ENCODE results near the gene TRRAP.
"Not testable (repeated sequence)": the region's sequence is repeated elsewhere in the genome, so short reads cannot be mapped to it uniquely, and the experiment has no call there.

Gene TRRAP

DNA sequence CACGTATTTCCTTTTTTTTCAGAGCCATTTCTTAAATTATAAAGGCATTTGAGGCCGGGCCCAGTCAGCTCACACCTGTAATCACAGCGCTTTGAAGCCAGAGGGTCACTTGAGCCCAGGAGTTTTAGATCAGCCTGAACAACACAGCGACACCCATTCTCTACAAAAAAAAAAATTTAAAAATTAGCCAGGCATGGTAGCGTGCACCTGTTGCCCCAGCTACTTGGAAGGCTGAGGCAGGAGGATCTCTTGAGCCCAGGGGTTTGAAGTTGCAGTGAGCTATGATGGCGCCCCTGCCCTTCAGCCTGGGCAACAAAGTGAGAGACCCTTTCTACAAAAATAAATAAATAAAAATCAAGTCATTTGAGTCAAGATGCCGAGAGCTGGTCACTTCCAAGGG, 11.6 kb upstream of the TRRAP start:
- DNase-seq, result no peak

DNA sequence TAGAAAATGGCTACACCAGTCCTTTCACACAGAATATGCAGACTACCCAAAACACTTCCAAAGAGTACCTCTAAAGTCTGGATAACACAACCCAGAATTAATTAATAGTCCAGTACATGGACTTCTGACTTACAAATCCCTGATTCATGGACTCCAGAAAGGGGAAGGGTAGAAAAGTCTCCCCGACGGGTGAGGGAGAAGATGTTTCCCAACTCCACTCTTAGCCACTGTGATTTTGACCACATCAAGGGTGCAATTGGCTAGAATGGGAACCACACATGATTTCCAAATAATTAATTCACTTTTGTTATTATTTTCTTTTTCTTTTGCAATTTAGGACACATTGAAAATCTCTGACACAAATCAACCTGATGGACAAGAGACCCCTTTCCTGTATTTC, 9.9 kb upstream of the TRRAP start:
- DNase-seq, result no peak

DNA sequence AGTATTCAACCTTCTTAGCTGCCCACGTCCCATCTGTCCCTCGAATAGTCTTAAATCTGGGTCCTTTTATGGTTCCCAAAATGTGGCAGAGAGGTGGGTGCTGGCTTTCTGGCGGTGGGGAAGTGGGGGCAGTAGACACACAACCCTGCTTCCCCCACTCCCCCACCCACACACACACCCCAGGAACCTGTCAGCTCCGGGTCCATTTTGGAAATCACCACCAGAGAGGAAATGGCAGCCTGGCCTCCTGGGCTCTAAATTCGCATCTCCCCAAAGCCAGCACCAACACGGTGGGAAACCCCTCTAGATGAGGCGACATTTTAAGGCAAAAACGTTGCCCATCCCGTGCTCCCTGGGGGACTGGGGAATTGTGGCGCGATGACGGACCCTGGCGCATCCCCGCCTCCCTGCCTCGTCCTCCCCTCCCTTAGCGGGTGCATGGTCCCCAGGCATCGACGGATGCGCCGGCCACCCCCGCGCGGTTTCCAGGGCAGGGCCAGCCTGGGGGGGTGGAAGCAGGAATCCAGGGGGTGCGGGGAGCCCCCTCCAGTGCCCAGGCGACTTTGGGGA, 9.2 kb upstream of the TRRAP start:
- no peak for DNase-seq

- DNase-seq, result peak; percentile 73
Observed at GRCh38 chr7:98869597-98870120, 8.7 kb upstream of the TRRAP start, which contains the start of gene TMEM130. TMEM130 (minus strand) TSS chr7:98870014; CDS start chr7:98869861, 153 bp downstream.

DNA sequence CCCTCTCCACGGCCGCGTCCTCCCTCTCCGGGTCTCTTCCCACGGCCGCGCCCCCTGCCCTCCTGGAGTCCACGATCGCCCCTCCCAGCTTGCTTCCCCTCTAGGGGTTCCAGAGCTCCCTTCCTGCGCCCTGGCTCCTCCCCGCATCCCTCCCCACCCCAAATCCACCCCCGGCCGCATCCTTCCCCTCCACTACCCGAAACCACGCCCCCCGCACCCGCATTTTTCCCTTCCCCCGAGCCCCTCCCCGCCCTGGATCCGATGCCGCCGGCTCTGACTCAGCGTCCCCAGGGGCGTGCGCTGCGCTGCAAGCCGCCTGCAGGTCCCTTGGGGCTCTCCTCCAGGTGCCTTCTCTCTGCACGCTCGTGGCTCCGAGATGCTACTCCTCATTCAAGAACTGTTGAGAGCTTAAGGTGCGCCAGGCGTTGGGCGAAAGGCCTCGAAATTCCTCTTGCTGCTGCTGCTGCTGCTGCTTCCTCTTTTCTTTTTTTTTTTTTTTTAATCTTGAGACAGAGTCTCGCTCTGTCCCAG, 8.1 kb upstream of the TRRAP start:
- DNase-seq, result peak; percentile 69

DNA sequence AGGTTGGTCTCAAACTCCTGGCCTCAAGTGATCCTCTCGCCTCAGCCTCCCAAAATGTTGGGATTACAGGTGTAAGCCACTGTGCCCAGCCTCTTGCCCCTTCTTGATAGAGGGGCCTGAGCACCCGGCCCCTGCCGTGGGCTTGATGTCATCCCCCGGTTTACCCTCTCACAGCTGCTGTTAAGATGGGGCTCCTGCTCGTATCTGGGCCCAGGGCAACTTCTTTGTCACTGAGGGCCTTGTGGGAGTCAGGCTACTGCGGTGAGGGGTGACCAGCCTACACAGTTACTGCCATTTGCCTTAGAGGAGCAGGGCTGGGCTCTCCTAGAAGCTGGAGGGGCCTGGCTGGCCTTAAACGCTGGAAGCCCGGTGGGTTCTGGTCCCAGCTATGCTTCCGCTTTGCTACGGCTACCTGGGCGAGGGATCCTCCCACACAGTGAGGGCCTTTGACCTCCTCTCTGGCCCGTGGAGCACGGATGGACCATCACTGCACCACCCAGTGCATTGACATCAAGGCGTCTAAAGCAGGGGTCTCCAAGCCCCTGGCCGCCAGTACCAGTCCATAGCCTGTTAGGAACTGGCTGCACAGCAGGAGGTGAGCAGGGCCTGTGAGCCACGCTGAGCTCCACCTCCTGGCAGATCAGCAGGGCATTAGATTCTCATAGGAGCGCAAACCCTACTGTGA, 7.4 kb upstream of the TRRAP start:
- DNase-seq, result peak; percentile 23

DNA sequence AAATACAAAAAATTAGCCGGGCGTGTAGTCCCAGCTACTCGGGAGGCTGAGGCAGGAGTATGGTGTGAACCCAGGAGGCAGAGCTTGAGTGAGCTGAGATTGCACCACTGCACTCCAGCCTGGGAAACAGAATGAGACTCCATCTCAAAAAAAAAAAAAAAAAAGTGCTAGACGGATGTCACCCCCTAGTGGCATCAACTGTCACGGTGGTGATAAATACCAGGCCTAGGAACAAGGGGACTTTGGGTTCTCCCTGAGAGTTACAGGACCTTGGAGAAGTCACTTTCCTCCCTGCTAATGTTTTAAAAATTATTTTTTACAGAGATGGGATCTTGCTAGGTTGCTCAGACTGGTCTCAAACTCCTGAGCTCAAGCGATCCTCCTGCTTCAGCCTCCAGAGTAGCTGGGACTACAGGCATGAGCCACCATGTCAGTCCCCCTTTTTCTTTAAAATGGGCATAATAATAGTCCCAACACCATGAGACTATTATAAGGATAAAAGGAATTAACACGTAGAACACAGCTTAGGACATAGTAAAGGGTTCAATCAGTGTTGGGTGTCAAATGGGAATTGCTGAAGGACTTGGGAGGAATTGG, 5.9 kb upstream of the TRRAP start:
- no peak for DNase-seq

DNA sequence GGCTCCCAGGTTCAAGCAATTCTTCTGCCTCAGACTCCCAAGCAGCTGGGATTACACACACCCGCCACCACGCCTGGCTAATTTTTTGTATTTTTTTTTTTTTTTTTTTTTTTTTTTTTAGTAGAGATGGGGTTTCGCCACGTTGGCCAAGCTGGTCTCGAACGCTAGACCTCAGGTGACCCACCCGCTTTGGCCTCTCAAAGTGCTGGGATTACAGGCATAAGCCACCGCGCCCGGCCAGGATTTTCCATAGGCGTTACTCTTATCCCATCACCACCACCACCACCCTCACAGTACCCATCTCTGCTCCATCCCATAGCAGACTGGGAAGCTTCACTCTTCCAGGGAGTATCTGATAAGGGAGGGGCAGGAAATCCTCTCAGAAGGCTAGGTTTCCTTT, 4.7 kb upstream of the TRRAP start:
- DNase-seq, result not testable (repeated sequence)

DNA sequence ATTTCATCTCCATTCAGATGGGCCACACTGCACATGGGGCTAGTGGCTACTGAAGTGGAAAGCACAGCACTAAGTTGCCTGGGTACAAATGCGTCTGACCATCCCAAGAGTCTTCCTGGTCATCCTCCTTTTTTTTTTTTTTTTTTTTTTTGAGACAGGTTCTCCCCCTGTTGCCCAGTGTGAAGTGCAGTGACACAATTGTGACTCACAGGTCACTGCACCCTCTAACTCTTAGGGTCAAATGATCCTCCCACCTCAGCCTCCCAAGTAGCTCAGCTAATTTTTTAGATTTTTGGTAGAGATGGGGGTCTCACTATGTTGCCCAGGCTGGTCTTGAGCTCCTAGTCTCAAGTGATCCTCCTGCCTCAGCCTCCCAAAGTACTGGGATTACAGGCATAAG, 3.4 kb upstream of the TRRAP start:
- DNase-seq, result no peak

- DNase-seq, result no peak
Observed at GRCh38 chr7:98875501-98875900, 2.8 kb upstream of the TRRAP start.

DNA sequence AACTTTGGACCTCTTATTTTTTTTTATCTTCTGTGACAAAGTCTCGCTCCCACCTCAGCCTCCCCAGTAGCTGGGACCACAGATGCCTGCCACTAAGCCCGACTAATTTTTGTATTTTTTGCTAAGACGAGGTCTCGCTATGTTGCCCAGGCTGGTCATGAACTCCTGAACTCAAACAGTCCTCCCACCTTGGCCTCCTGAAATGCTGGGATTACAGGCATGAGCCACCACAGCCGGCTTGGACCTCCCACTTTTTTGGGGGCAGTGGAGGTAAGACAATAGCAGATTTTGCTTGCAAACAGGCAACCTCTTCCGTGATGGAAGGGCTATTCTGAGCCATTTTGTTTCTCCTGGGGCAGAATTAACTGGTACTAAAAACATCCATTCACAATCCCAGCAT, 1.2 kb upstream of the TRRAP start:
- no peak for DNase-seq

GRCh38 chr7:98877692-98878364, 504 bp upstream of the TRRAP start:
- no peak for DNase-seq

- no peak for DNase-seq
Observed at GRCh38 chr7:98879198-98879978, 1.1 kb downstream of the TRRAP start.

DNA sequence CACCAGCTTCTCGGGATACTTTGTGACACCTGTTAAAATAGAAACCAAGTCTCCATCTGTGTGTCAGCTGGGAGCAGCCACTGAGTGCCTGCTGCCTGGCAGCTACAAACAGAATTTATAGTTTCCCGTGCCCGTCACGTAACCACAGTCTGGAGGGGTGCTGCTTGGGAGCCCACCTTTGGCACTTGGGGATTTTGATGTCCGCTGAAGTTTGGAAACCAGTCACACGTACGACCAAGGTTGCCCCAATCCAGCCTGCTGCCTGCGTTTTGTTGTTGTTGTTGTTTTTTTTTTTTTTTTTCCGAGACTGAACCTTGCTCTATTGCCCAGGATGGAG, 1.6 kb downstream of the TRRAP start:
- DNase-seq, result no peak

DNA sequence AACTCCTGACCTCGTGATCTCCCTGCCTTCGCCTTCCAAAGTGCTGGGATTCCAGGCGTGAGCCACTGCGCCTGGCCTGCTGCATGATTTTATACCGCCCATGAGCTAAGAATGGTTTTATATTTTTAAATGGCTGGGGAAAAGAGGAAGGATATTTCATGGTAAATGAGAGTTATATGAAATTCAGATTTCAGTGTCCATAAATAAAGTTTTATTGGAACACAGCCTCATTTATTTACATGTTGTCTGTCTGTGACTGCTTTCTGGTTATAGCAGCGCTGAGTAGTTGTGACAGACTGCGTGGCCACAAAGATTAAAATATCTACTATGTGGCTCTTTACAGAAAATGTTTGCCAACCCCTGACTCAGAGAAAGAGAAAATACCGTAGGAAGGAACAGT, 2.2 kb downstream of the TRRAP start:
- DNase-seq, result no peak

DNA sequence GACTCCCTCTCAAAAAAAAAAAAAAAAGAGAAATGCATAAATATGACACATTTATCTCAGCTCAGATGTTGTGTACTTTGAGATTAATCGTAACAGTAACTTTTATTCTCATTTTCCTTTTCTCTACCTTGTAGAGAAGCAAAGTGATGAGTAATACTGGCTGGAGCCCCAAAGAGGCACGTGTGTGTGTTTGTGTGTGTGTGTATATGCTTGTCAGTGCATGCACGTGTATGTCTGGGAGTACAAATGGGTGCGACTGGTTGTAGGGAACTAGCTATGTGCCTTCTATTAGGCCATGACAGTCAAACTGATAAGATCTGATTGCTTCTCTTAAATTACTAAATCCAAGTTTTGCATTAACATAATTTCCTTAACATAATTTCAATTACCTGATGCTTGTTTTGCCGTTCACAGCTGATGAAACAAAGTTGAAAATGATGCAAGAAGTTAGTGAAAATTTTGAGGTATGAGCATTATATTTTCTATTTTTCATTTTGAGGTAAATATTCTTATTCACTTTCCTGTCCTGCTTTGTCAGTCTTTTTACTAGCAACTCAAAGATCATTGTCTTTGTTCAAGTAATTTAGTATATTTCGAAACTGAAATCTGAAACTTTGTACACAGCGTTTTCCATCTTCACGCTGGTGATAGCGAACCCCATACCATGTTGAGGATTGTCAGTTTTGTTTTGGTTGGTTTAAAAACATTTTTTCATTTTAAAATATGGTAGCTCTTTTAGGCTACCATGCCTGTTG, 3.4 kb downstream of the TRRAP start:
- DNase-seq, result no peak

- DNase-seq, result no peak
Observed at GRCh38 chr7:98884416-98884815, 6.1 kb downstream of the TRRAP start.

DNA sequence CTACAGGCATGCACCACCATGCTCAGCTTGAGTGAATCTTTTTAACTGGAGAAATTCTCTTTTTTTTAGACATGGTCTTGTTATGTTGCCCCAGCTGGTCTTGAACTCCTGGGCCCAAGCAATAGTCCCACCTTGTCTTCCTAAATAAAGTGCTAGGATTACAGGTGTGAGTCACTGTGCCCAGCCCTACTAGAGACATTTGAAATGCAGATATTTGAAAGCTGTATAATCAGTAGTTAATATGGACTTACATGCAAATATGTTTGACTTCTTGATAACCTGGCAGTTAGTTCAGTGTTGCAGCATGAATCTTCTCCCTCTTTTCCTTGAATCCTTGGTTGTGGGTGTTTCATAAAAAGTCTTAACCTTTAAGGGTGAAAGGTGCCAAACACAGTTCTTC, 8.7 kb downstream of the TRRAP start:
- DNase-seq, result no peak

DNA sequence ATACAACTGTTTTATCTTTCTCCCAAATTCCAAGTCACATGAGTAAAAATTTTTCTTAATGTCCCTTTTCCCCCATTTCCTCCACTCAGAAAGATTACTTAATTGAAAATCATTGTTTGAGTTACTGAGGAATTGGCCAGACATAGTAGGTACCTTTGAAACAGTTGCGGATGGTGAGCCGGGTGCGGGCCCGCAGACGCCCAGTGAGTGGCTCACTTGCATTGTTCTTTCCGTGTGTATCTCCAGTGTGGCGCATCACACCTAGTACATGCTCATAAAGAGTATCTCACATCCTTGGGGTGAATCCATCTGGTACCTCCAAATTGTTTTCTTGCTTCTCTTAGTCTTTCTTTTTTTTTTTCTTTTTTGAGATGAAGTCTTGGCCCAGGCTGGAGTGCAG, 14.3 kb downstream of the TRRAP start:
- no peak for DNase-seq

- no peak for DNase-seq
Observed at GRCh38 chr7:98899816-98900215, 21.5 kb downstream of the TRRAP start.

DNA sequence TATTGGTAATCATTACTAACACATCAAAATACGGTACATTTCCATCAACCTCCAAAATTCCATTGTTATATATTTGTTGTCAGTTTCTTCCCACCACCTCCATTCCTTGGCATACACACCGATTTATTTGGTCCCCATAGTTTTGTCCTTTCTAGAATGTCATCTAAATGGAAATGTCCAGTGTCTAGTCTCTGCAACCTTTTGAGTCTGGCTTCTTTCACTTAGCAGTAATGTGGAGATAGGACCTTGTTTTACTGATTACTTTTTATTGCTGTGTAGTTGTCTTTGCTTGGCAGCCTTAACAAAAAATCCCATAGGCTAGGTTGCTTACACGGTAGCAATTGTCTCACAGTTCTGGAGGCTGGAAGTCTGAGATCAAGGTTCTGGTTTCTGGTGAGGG, 22.5 kb downstream of the TRRAP start:
- no peak for DNase-seq

- no peak for DNase-seq
Observed at GRCh38 chr7:98902523-98902922, 24.2 kb downstream of the TRRAP start.
